Coronary artery (tissue), 2 donors: ENCODE data around the gene PIK3R5.
"Not testable (repeated sequence)": the region's sequence is repeated elsewhere in the genome, so short reads cannot be mapped to it uniquely, and the experiment has no call there.

ENCODE experiments used
- DNase-seq: peaks from one replicate; pipeline ENCODE4 v3.0.0-alpha.2; 2017; ENCODE audit warnings: low spot score
- H3K27ac ChIP-seq, 2 donors: fragments of 200-600 bp; sonication (generic); one replicate each; pipeline ENCODE4 v1.5.1; 2016 to 2019
- H3K4me3 ChIP-seq: fragments of 200-600 bp; sonication (generic); 2 replicates; pipeline ENCODE4 v1.5.1; 2016; ENCODE audit warnings: mild to moderate bottlenecking, moderate library complexity
- TF ChIP-seq, protein P1 (sequence below): fragments of 200-600 bp; sonication (generic); IDR thresholded peaks from one replicate; pipeline ENCODE4 v1.5.1; 2019; ENCODE audit warnings: antibody characterized with exemption

The PIK3R5 gene

GRCh38 chr17:8887834-8888703 is 77.4 kb downstream of the PIK3R5 start:
- DNase-seq: no peak
- no peak overlapping the region for H3K27ac ChIP-seq
- TF ChIP-seq, protein P1, sequence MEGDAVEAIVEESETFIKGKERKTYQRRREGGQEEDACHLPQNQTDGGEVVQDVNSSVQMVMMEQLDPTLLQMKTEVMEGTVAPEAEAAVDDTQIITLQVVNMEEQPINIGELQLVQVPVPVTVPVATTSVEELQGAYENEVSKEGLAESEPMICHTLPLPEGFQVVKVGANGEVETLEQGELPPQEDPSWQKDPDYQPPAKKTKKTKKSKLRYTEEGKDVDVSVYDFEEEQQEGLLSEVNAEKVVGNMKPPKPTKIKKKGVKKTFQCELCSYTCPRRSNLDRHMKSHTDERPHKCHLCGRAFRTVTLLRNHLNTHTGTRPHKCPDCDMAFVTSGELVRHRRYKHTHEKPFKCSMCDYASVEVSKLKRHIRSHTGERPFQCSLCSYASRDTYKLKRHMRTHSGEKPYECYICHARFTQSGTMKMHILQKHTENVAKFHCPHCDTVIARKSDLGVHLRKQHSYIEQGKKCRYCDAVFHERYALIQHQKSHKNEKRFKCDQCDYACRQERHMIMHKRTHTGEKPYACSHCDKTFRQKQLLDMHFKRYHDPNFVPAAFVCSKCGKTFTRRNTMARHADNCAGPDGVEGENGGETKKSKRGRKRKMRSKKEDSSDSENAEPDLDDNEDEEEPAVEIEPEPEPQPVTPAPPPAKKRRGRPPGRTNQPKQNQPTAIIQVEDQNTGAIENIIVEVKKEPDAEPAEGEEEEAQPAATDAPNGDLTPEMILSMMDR: no peak

GRCh38 chr17:8887301-8887700 is 78.2 kb downstream of the PIK3R5 start:
- Histone ChIP-seq H3K4me3 (no peak overlapping the region), H3K27ac (no peak overlapping the region)
- DNase-seq: no peak
- TF ChIP-seq, protein P1: no peak

More at GRCh38 chr17:8887834-8888703, 77.4 kb downstream of the PIK3R5 start:
- H3K4me3 ChIP-seq: no peak overlapping the region

DNA sequence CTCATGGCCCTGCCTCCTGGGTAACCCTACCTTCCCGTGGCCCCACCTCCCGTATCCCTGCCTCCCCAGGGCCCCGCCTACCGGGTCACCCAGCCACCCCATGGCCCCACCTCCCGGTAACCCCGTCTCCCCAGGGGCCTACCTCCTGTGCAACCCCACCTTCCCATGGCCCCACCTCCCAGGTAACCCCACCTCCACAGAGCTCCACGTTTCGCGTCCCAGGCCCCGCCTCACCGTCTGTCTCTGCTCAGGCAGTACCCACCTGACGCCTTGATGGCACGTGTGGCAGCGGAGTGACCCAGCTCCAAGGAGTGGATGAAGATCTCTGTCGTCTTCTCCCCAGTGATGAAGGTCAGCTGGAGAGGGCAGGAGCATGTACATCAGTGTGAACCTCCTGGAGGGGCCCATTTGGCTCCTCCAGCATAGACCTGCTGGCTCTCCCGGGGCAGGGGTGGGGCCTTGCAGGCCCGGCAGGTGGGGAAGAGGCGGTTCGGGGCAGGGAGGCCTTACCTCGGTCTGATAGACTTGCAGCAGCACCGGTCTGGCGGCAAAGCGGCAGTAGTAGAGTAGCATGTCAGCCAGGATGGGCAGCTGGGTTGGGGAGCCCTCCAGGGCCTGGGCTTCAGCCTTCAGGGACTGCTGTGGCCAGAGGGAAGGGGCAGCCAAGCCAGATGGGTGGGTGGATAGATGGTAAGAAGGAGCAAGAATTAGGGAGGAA is 79.4 kb downstream of the PIK3R5 start:
- H3K4me3 ChIP-seq: no peak overlapping the region
- TF ChIP-seq, protein P1: no peak
- no peak for DNase-seq
- no peak overlapping the region for H3K27ac ChIP-seq

- not testable (repeated sequence) for H3K27ac ChIP-seq, DNase-seq, H3K4me3 ChIP-seq
Observed at GRCh38 chr17:8885163-8885966, 80.1 kb downstream of the PIK3R5 start.

DNA sequence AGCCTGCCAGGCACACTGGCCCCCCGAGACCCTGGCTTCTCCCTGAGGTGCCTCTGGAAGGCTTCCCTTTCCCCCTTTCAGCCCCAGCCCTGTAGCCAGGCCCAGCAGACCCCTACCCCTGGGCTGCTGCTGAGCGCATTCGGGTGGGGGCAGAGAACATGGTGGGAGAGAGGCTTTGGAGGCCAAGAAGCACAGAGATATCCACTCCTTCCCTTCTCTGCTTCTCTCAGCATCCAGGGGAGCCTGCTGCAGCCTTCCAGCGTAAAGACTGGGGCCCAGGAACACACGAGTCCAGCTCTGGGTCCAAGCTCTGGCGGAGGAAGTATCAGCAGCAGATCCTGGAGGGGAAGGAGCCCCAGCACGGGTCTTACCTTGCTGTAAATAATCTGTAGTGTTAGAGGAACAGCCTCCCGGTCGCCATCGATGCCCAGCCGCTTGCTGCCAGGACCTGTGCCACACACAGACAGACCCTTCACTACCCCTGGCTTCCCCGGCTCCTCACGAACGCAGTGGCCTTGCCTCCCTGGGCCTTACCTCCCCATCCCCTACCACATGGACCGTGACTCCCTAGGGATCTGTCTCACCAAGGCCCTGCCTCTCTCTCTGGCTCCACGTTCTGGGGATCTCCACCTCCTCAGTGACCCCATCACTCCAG is 81.0 kb downstream of the PIK3R5 start:
- Histone ChIP-seq H3K27ac (no peak overlapping the region), H3K4me3 (no peak overlapping the region)
- DNase-seq: no peak
- TF ChIP-seq, protein P1: no peak

DNA sequence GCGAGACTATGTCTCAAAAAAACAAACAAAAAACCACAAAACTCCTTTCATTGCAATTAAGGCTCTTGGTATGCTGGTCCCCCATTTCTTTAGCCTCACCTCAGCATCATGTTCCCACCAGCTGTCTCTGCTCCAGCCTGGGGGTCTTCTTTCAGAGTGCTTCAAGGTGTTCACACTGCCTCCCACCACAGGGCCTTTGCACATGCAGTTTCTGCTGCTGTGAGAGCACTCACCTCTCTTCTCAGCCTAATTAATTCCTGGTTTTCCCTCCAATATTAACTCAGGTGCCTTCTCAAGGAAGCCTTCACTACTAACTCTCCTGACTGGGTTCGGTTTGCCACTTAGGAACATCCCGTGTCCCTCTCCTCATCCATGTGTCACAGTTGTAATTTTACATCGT is 82.2 kb downstream of the PIK3R5 start:
- no peak for DNase-seq
- Histone ChIP-seq H3K4me3 (no peak overlapping the region), H3K27ac (no peak overlapping the region)
- TF ChIP-seq, protein P1: no peak

GRCh38 chr17:8881606-8882005 is 83.9 kb downstream of the PIK3R5 start:
- no peak overlapping the region for H3K27ac ChIP-seq
- H3K4me3 ChIP-seq: no peak overlapping the region
- TF ChIP-seq, protein P1: no peak
- no peak for DNase-seq
